ENCODE measurements around the gene TMEM54.

DNA sequence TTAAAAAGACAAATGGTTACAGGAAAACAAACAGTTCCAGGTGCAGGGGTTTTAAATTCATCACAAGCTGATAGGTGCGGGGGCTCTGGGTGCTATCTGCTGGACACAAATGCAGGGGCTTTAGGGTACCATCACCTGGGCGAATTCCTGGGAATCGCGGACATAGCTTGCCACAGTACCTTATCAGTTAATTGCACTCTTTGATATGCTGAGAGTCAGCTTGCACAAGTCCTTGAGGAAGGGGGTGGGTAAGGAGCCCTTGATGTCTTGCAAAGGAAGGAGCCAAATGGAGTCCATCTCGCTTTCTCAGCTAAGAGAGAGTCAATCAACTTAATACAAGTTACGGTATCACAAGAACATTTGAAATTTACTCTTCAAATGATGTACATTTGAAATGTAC lies 25.4 kb upstream of the TMEM54 start:
- no peak for TF ChIP-seq CTCF (IDR thresholded peaks at IDR 0.05)
- no peak for TF ChIP-seq EZH2 (IDR thresholded peaks at IDR 0.05; ENCODE audit: borderline replicate concordance, insufficient read depth, low read depth, low read length, poor library complexity, severe bottlenecking)
